HG03432 (cell line): ENCODE data around the gene VSX2.

Experiments
- ATAC-seq: cut with Tn5 transposase; IDR thresholded peaks from one replicate; pipeline ENCODE4 v1.9.1; 2021; ENCODE audit warnings: mild to moderate bottlenecking, moderate library complexity; ENCODE audit not compliant: unreplicated experiment

Gene VSX2

GRCh38 chr14:74297986-74298385 is 58.7 kb downstream of the VSX2 start:
- no peak for ATAC-seq

- ATAC-seq: no peak
Measured at GRCh38 chr14:74299061-74299545, 59.9 kb downstream of the VSX2 start.

GRCh38 chr14:74301594-74302151 is 62.4 kb downstream of the VSX2 start:
- ATAC-seq: no peak

GRCh38 chr14:74302152-74302628 is 62.9 kb downstream of the VSX2 start:
- peak; percentile 55 for ATAC-seq

- peak; percentile 98 for ATAC-seq
Measured at GRCh38 chr14:74302634-74303569, 63.7 kb downstream of the VSX2 start, which contains the start of gene ABCD4. ABCD4 (minus strand) TSS chr14:74302934; CDS start chr14:74302912, 22 bp downstream.

GRCh38 chr14:74308695-74309094 is 69.4 kb downstream of the VSX2 start:
- ATAC-seq: no peak

GRCh38 chr14:74309125-74310022 is 70.1 kb downstream of the VSX2 start:
- no peak for ATAC-seq

- ATAC-seq: no peak
Measured at GRCh38 chr14:74312161-74312560, 72.9 kb downstream of the VSX2 start.
